GM23338 (cell line): ENCODE data around the gene SETX.
A peak's percentile ranks its signal among the peaks of the same experiment; 100 is the strongest.

Experiments used
- EZH2 ChIP-seq: fragments of 200-600 bp; sonication (generic); IDR thresholded peaks from one replicate; pipeline ENCODE4 v1.8.0; 2017; ENCODE audit warnings: antibody characterized with exemption, mild to moderate bottlenecking, low read depth; ENCODE audit not compliant: unreplicated experiment
- POLR2AphosphoS5 ChIP-seq: IDR thresholded peaks from 2 replicates; pipeline ENCODE4 v1.6.1; 2016; ENCODE audit warnings: antibody characterized with exemption, low read depth
- STAT1 ChIP-seq: IDR thresholded peaks from one replicate; pipeline ENCODE4 v1.6.1; 2016; ENCODE audit warnings: antibody characterized with exemption; ENCODE audit not compliant: unreplicated experiment
- TF ChIP-seq, protein P1 (sequence below), 2 experiments: fragments of 200-600 bp in 1 of 2; sonication (generic) in 1 of 2; conservative IDR thresholded peaks; 2 replicates each; pipeline versions ENCODE4 v1.5.1 to v1.6.1; 2016 to 2017; ENCODE audit warnings: antibody characterized with exemption in 2 of 2, low read depth in 2 of 2, mild to moderate bottlenecking in 2 of 2, moderate library complexity in 1 of 2

GRCh38 chr9:132240841-132241482 is 113.8 kb downstream of the SETX start:
- TF ChIP-seq EZH2 (no peak), STAT1 (no peak), POLR2AphosphoS5 (peak; percentile 68)
- TF ChIP-seq, protein P1, sequence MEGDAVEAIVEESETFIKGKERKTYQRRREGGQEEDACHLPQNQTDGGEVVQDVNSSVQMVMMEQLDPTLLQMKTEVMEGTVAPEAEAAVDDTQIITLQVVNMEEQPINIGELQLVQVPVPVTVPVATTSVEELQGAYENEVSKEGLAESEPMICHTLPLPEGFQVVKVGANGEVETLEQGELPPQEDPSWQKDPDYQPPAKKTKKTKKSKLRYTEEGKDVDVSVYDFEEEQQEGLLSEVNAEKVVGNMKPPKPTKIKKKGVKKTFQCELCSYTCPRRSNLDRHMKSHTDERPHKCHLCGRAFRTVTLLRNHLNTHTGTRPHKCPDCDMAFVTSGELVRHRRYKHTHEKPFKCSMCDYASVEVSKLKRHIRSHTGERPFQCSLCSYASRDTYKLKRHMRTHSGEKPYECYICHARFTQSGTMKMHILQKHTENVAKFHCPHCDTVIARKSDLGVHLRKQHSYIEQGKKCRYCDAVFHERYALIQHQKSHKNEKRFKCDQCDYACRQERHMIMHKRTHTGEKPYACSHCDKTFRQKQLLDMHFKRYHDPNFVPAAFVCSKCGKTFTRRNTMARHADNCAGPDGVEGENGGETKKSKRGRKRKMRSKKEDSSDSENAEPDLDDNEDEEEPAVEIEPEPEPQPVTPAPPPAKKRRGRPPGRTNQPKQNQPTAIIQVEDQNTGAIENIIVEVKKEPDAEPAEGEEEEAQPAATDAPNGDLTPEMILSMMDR (conservative IDR thresholded peaks at IDR 0.05; ENCODE audit: low read depth in 2 of 2), result no peak
